GM11168 (cell line): Measurements from ENCODE around the gene NEURL1.

Experiments used
- in situ Hi-C: fragments of 300-500 bp; cut with MboI; formaldehyde crosslinking; loops from one replicate; pipeline ENCODE4 v1.12.0; 2022; ENCODE audit warnings: low sequenced_read_pairs; ENCODE audit not compliant: unreplicated experiment

The NEURL1 gene

GRCh38 chr10:103543617-103544525 lies 50.4 kb downstream of the NEURL1 start:
- in situ Hi-C loops = no loop called here

- in situ Hi-C loops = no loop called here
Measured at GRCh38 chr10:103544657-103545310, 51.3 kb downstream of the NEURL1 start.

GRCh38 chr10:103545366-103545765 lies 51.9 kb downstream of the NEURL1 start:
- in situ Hi-C loops = no loop called here

- in situ Hi-C loops = no loop called here
Measured at GRCh38 chr10:103545771-103546281, 52.3 kb downstream of the NEURL1 start.

GRCh38 chr10:103546401-103546800 lies 52.9 kb downstream of the NEURL1 start:
- in situ Hi-C loops = no loop called here

- in situ Hi-C loops = no loop called here
Measured at GRCh38 chr10:103547391-103547946, 54.0 kb downstream of the NEURL1 start.

- in situ Hi-C loops = no loop called here
Measured at GRCh38 chr10:103548006-103548405, 54.5 kb downstream of the NEURL1 start.

GRCh38 chr10:103548581-103549348 lies 55.3 kb downstream of the NEURL1 start:
- in situ Hi-C loops = no loop called here

GRCh38 chr10:103549349-103549685 lies 55.8 kb downstream of the NEURL1 start:
- in situ Hi-C loops = no loop called here

GRCh38 chr10:103550229-103550628 lies 56.7 kb downstream of the NEURL1 start:
- in situ Hi-C loops = no loop called here

GRCh38 chr10:103551619-103552602 lies 58.4 kb downstream of the NEURL1 start:
- in situ Hi-C loops = no loop called here

GRCh38 chr10:103552856-103553742 lies 59.6 kb downstream of the NEURL1 start:
- in situ Hi-C loops = no loop called here

GRCh38 chr10:103553743-103554487 lies 60.4 kb downstream of the NEURL1 start:
- in situ Hi-C loops = no loop called here

GRCh38 chr10:103554488-103555324 lies 61.2 kb downstream of the NEURL1 start:
- in situ Hi-C loops = no loop called here

GRCh38 chr10:103555325-103555649 lies 61.8 kb downstream of the NEURL1 start:
- in situ Hi-C loops = no loop called here

GRCh38 chr10:103555712-103556111 lies 62.2 kb downstream of the NEURL1 start:
- in situ Hi-C loops = no loop called here
